OCI-LY7 (cell line): ENCODE results near the gene MTA3.

Experiments used
- CTCF ChIP-seq: fragments of 200-600 bp; sonication (generic); conservative IDR thresholded peaks from 2 replicates; pipeline ENCODE4 v1.5.1; 2014; ENCODE audit warnings: mild to moderate bottlenecking, antibody characterized with exemption, low read length, moderate library complexity, mixed read lengths
- EZH2phosphoT487 ChIP-seq: fragments of 200-600 bp; sonication (generic); IDR thresholded peaks from 2 replicates; pipeline ENCODE4 v1.6.1; 2018; ENCODE audit warnings: low read depth, borderline replicate concordance, mild to moderate bottlenecking, mixed run types, antibody characterized with exemption, low read length, moderate library complexity, mixed read lengths

GRCh38 chr2:42764901-42765300, 196.5 kb downstream of the MTA3 start:
- TF ChIP-seq EZH2phosphoT487, result no peak
- TF ChIP-seq CTCF, result no peak
